DOHH2 (cell line): ENCODE data around the gene CEP131.

ENCODE experiments used
- H3F3A ChIP-seq: fragments of 200-600 bp; sonication (generic), shearing (Covaris generic); 2 replicates; pipeline ENCODE4 v1.6.0; 2016; ENCODE audit warnings: antibody characterized with exemption, mild to moderate bottlenecking; ENCODE audit not compliant: control insufficient read depth, insufficient read depth
- H3K27ac ChIP-seq: fragments of 200-600 bp; sonication (generic); 2 replicates; pipeline ENCODE4 v1.5.1; 2014; ENCODE audit warnings: low read depth, mild to moderate bottlenecking, low read length, moderate library complexity
- H3K27me3 ChIP-seq: fragments of 200-600 bp; sonication (generic); 2 replicates; pipeline ENCODE4 v1.6.1; 2014; ENCODE audit warnings: mild to moderate bottlenecking, low read length, mixed read lengths; ENCODE audit not compliant: control insufficient read depth
- H3K36me3 ChIP-seq: fragments of 200-600 bp; sonication (generic); 2 replicates; pipeline ENCODE4 v1.6.1; 2014; ENCODE audit warnings: mild to moderate bottlenecking, low read length, moderate library complexity, mixed read lengths; ENCODE audit not compliant: control insufficient read depth
- H3K4me1 ChIP-seq: fragments of 200-600 bp; sonication (generic); 2 replicates; pipeline ENCODE4 v1.6.1; 2014; ENCODE audit warnings: mild to moderate bottlenecking, low read length, mixed read lengths; ENCODE audit not compliant: control insufficient read depth
- H3K4me2 ChIP-seq: fragments of 200-600 bp; sonication (generic); 2 replicates; pipeline ENCODE4 v1.6.0; 2014; ENCODE audit warnings: mild to moderate bottlenecking, low read length, moderate library complexity
- H3K4me3 ChIP-seq: fragments of 200-600 bp; sonication (generic); 2 replicates; pipeline ENCODE4 v1.5.1; 2014; ENCODE audit warnings: mild to moderate bottlenecking, low read length, mixed read lengths
- H3K79me2 ChIP-seq: fragments of 200-600 bp; sonication (generic); 2 replicates; pipeline ENCODE4 v1.6.1; 2014; ENCODE audit warnings: mild to moderate bottlenecking, low read length, mixed read lengths; ENCODE audit not compliant: control insufficient read depth
- H3K9me2 ChIP-seq: fragments of 200-600 bp; sonication (generic); replicated peaks from 2 replicates; pipeline ENCODE4 v1.6.1; 2014; ENCODE audit warnings: mild to moderate bottlenecking, low read length, mixed read lengths; ENCODE audit not compliant: control insufficient read depth
- H3K9me3 ChIP-seq: fragments of 200-600 bp; sonication (generic); 2 replicates; pipeline ENCODE4 v1.6.1; 2014; ENCODE audit warnings: antibody characterized with exemption, low read length, mixed read lengths; ENCODE audit not compliant: control insufficient read depth, insufficient read depth
- H4K20me1 ChIP-seq: fragments of 200-600 bp; sonication (generic); 2 replicates; pipeline ENCODE4 v1.6.0; 2014; ENCODE audit warnings: low read depth, mild to moderate bottlenecking, antibody characterized with exemption, low read length, moderate library complexity; ENCODE audit not compliant: control insufficient read depth, insufficient read depth
- CTCF ChIP-seq: fragments of 200-600 bp; sonication (generic); IDR thresholded peaks from one replicate; pipeline ENCODE4 v1.5.1; 2014; ENCODE audit warnings: antibody characterized with exemption, mild to moderate bottlenecking, low read depth, low read length; ENCODE audit not compliant: poor library complexity, severe bottlenecking
- EZH2phosphoT487 ChIP-seq: fragments of 200-600 bp; sonication (generic); IDR thresholded peaks from 2 replicates; pipeline ENCODE4 v1.6.1; 2017; ENCODE audit warnings: borderline replicate concordance, mild to moderate bottlenecking, antibody characterized with exemption, low read length, moderate library complexity, mixed read lengths

CEP131 gene

DNA sequence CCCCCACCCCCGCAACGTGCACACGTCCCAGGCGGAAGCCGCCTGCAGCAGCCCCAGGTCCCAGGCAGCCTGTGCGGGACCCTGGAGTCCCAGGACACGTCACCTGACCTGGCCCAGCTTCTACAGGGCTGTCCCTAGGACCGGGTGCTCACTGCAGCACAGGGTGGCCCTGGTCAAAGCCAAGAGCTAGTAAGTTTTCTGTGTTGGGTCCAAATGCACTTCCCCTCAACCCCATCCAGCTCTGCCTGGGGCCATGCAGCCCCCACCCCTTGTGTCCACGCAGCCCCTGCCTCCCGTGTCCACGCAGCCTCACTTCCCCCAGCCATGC is 79.6 kb downstream of the CEP131 start:
- H3K27me3 ChIP-seq = no peaks in the 10 kb centered on the region
- no peak overlapping the region for H3K4me3 ChIP-seq
- no peaks in the 10 kb centered on the region for H3K36me3 ChIP-seq
- TF ChIP-seq EZH2phosphoT487 = no peak
- no peak for TF ChIP-seq CTCF
- peaks cover 6% of the 10 kb centered on the region; the same call in 1 of the 2 replicates for H3K9me3 ChIP-seq
- H3K4me1 ChIP-seq = no peaks in the 10 kb centered on the region
- no peaks in the 10 kb centered on the region for H3K9me2 ChIP-seq
- no peaks in the 10 kb centered on the region for H3F3A ChIP-seq
- no peak overlapping the region for H3K4me2 ChIP-seq
- no peaks in the 10 kb centered on the region for H3K79me2 ChIP-seq
- no peaks in the 10 kb centered on the region for H4K20me1 ChIP-seq
- H3K27ac ChIP-seq = no peak overlapping the region

DNA sequence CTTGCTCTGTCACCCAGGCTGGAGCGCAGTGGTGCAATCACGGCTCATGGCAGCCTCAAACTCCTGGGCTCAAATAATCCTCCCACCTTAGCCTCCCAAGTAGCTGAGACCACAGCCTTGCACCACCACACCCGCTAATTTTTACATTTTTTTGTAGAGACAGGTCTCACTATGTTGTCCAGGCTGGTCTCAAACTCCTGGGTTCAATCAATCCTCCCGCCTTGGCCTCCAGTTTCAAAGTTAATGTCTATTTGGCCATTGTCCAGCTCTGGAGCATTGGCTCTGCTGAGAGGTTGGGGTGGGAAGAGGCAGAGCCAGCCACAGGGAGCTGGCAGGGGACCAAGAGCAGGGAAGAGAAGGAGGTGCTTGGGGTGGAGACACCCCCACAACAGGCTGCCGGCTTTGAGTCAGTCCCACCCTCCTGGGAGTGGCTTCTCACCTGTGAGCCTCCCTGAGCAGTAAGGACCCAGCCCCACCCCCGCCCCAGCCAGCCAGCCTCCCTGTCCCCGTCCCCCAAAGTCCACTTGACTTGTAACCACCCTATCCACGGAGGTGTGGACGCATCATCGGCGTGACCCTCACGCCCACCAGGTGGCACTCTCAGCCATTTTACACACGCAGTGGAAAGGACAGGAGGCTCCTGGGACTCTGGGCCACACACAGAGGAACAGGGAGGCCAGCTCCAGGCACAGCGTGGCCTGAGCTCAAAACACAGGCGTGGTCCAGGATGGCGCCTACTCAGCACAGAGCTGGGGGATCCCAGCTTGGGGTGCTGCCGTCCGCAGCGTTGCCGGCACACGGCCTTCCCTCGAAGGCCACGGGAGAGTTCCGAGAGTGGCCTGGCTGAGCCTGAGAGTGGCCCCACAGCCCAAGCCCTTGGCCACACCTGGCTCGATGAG is 80.2 kb downstream of the CEP131 start:
- Histone ChIP-seq H4K20me1 (no peaks in the 10 kb centered on the region), H3K4me1 (no peaks in the 10 kb centered on the region), H3K9me3 (peaks cover 13% of the 10 kb centered on the region; the same call in 1 of the 2 replicates), H3K9me2 (no peaks in the 10 kb centered on the region), H3K4me2 (no peak overlapping the region), H3K4me3 (no peak overlapping the region), H3K36me3 (no peaks in the 10 kb centered on the region), H3K27ac (no peak overlapping the region), H3F3A (no peaks in the 10 kb centered on the region), H3K27me3 (no peaks in the 10 kb centered on the region), H3K79me2 (no peaks in the 10 kb centered on the region)
- TF ChIP-seq CTCF = peak; percentile 76
- TF ChIP-seq EZH2phosphoT487 = no peak

- Histone ChIP-seq H3K4me3 (no peak overlapping the region), H3K9me3 (peaks cover 17% of the 10 kb centered on the region; the same call in 1 of the 2 replicates), H4K20me1 (no peaks in the 10 kb centered on the region), H3K36me3 (no peaks in the 10 kb centered on the region), H3F3A (no peaks in the 10 kb centered on the region), H3K27me3 (no peaks in the 10 kb centered on the region), H3K4me1 (no peaks in the 10 kb centered on the region), H3K4me2 (no peak overlapping the region), H3K27ac (no peak overlapping the region), H3K9me2 (no peaks in the 10 kb centered on the region), H3K79me2 (no peaks in the 10 kb centered on the region)
- TF ChIP-seq EZH2phosphoT487 (no peak), CTCF (no peak)
Measured at GRCh38 chr17:81140695-81141094, 82.1 kb downstream of the CEP131 start.
